GM18873 (cell line): ENCODE results near the gene SDE2.
"Not testable (repeated sequence)": the region's sequence is repeated elsewhere in the genome, so short reads cannot be mapped to it uniquely, and the experiment has no call there.

Source experiments
- ATAC-seq: cut with Tn5 transposase; IDR thresholded peaks from one replicate; pipeline ENCODE4 v1.9.1; 2021; ENCODE audit warnings: mild to moderate bottlenecking, moderate library complexity, moderate number of reproducible peaks; ENCODE audit not compliant: unreplicated experiment, low FRiP score

SDE2 gene

GRCh38 chr1:225979421-225979820, 19.7 kb downstream of the SDE2 start:
- no peak for ATAC-seq

- ATAC-seq = peak; percentile 64
These were observed 21.0 kb downstream of the SDE2 start for GRCh38 chr1:225977937-225978748.

GRCh38 chr1:225975146-225975545, 24.0 kb downstream of the SDE2 start:
- not testable (repeated sequence) for ATAC-seq

GRCh38 chr1:225974454-225974853, 24.7 kb downstream of the SDE2 start:
- ATAC-seq = no peak

GRCh38 chr1:225973158-225973557, 26.0 kb downstream of the SDE2 start:
- no peak for ATAC-seq

GRCh38 chr1:225972344-225973152, 26.6 kb downstream of the SDE2 start:
- no peak for ATAC-seq

GRCh38 chr1:225970592-225971157, 28.5 kb downstream of the SDE2 start:
- not testable (repeated sequence) for ATAC-seq

GRCh38 chr1:225969751-225970150, 29.4 kb downstream of the SDE2 start:
- not testable (repeated sequence) for ATAC-seq

- ATAC-seq = no peak
These were observed 33.9 kb downstream of the SDE2 start for GRCh38 chr1:225965231-225965630.

- ATAC-seq = no peak
These were observed 35.2 kb downstream of the SDE2 start for GRCh38 chr1:225963735-225964530.

- no peak for ATAC-seq
These were observed 36.6 kb downstream of the SDE2 start for GRCh38 chr1:225962440-225962975.

GRCh38 chr1:225961659-225962439, 37.3 kb downstream of the SDE2 start:
- no peak for ATAC-seq

GRCh38 chr1:225958041-225958440, 41.1 kb downstream of the SDE2 start:
- ATAC-seq = no peak

GRCh38 chr1:225954753-225955152, 44.4 kb downstream of the SDE2 start:
- no peak for ATAC-seq

- ATAC-seq = no peak
These were observed 45.8 kb downstream of the SDE2 start for GRCh38 chr1:225953315-225953714.

GRCh38 chr1:225950905-225951497, 48.1 kb downstream of the SDE2 start:
- no peak for ATAC-seq

- ATAC-seq = no peak
These were observed 50.1 kb downstream of the SDE2 start for GRCh38 chr1:225949041-225949440.

- ATAC-seq = no peak
These were observed 52.3 kb downstream of the SDE2 start for GRCh38 chr1:225946803-225947202.

- ATAC-seq = no peak
These were observed 53.0 kb downstream of the SDE2 start for GRCh38 chr1:225946082-225946620.
